ENCODE measurements around the gene SSNA1.

Gene SSNA1

DNA sequence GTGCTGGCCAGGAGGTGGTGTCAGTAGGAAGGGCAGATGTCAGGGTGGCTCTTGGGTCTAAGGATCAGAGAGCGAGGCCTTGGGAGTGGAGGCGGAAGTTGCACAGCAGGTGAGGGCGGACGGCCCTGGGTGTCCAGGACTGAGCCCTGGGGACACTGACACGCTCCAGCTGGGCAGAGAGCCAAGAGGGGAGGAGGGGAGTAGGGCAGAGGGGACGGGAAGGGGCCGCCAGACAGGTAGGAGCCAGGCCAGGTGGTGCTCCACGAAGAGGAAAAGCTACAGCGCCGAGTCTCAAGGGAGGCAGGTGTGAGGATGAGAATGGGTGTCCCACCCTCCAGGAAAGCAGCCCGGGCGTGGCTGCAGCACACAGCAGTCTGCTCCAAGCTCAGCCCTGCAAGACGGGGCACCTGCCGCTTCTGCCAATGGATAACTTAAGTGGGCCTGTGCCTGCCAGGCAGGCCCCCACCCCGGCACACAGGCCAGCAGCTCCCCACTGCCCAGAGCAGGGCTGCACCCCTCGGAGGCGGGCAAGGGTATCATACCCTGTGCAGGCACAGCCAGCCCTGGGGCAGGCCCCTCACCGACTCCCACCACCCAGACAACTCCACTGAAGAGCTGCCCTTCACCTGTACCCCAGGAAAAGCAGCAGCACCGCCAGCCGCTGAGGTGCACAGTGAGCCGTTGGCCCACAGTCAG lies 7.2 kb downstream of the SSNA1 start:
- H3K27ac Mint-ChIP-seq (ENCODE audit: low read depth), result no peak overlapping the region
- no peak for DNase-seq (ENCODE audit: low spot score in 2 of 2)
- no peaks in the 10 kb centered on the region for H3K27me3 Mint-ChIP-seq
- H3K36me3 Mint-ChIP-seq (ENCODE audit: insufficient read depth), result peaks cover 5% of the 10 kb centered on the region
- no peaks in the 10 kb centered on the region for H3K9me3 Mint-ChIP-seq
- H3K4me3 Mint-ChIP-seq, result no peak overlapping the region
- no peak for ATAC-seq (replicated peaks; ENCODE audit: extremely low read depth, poor library complexity, severe bottlenecking)
- no peaks in the 10 kb centered on the region for H3K4me1 Mint-ChIP-seq

- Mint-ChIP-seq H3K27me3 (no peaks in the 10 kb centered on the region), H3K4me3 (peak overlapping the region; percentile 78), H3K27ac (ENCODE audit: low read depth) (no peak overlapping the region), H3K36me3 (ENCODE audit: insufficient read depth) (peaks cover 5% of the 10 kb centered on the region), H3K9me3 (no peaks in the 10 kb centered on the region), H3K4me1 (peaks cover 11% of the 10 kb centered on the region)
- no peak for DNase-seq (ENCODE audit: low spot score in 2 of 2)
- no peak for ATAC-seq (replicated peaks; ENCODE audit: extremely low read depth, poor library complexity, severe bottlenecking)
Measured at GRCh38 chr9:137198051-137198901, 9.8 kb downstream of the SSNA1 start.

DNA sequence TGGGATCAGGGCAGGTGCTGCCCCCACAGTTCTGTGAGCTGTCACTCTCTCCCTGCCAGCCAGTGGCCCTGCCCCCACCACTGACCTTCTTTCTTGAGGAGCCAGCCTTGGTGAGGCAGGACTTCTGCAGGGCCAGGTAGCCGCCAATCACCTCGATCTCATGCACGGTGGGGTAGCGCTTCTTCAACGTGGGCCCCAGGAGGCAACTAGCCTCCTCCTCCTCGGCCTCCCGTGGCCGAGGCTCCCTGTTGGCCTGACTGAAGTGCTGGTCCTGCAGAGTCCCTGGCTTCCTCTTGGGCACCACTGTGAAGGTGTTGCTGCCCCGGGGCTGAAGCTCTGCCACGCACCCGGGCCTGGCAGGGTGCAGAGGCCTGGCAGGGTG lies 10.4 kb downstream of the SSNA1 start:
- peak overlapping the region; percentile 78 for H3K4me3 Mint-ChIP-seq
- ATAC-seq (replicated peaks; ENCODE audit: extremely low read depth, poor library complexity, severe bottlenecking), result no peak
- no peaks in the 10 kb centered on the region for H3K9me3 Mint-ChIP-seq
- H3K27me3 Mint-ChIP-seq, result no peaks in the 10 kb centered on the region
- peaks cover 5% of the 10 kb centered on the region for H3K36me3 Mint-ChIP-seq (ENCODE audit: insufficient read depth)
- DNase-seq (ENCODE audit: low spot score in 2 of 2), result no peak
- peaks cover 11% of the 10 kb centered on the region for H3K4me1 Mint-ChIP-seq
- H3K27ac Mint-ChIP-seq (ENCODE audit: low read depth), result no peak overlapping the region

DNA sequence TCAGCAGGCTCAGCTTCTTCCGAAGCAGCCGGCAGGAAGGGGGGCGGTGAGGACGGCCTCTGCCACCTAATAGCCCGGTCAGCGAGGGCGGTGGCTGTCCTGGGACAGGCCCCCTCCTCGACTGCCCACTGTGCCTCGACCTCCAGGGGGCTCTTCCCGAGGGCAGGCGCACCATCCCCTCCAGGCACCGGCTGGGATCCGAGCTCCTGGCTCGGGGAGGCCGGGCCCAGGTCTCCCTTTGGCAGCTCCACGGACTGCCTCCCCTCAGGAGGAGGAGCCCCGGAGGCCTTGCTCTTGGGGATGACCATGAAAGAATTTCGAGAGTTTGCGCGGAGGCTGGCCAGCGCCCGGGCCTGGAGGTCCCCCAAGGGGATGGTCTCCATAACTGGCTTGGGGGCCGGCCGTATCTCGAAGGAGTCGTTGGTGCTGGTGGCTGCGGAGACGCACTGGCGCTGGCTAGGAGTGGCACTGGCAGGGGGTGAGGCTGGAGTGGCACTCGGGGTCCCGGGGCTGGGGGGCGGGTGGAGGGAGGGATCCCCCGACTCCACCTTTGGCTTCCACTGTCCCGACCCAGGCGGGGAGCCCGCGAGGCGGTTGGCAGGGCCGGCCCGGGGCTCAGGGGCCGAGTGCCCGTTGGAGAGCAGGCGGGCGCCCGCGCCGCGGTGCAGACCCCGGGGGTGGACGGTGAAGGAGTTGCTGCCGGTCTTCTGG lies 11.1 kb downstream of the SSNA1 start:
- H3K4me1 Mint-ChIP-seq, result peaks cover 18% of the 10 kb centered on the region
- peaks cover 5% of the 10 kb centered on the region for H3K36me3 Mint-ChIP-seq (ENCODE audit: insufficient read depth)
- H3K27me3 Mint-ChIP-seq, result no peaks in the 10 kb centered on the region
- H3K4me3 Mint-ChIP-seq, result peak overlapping the region; percentile 78
- no peak overlapping the region for H3K27ac Mint-ChIP-seq (ENCODE audit: low read depth)
- no peaks in the 10 kb centered on the region for H3K9me3 Mint-ChIP-seq
- ATAC-seq (replicated peaks; ENCODE audit: extremely low read depth, poor library complexity, severe bottlenecking) (no peak), DNase-seq (ENCODE audit: low spot score in 2 of 2) (no peak)

- ATAC-seq (replicated peaks; ENCODE audit: extremely low read depth, poor library complexity, severe bottlenecking) (peak; percentile 96), DNase-seq (ENCODE audit: low spot score in 2 of 2) (peak; percentile 92 to 97)
- H3K36me3 Mint-ChIP-seq (ENCODE audit: insufficient read depth), result peaks cover 8% of the 10 kb centered on the region
- peak within 1 kb of the TSS; percentile 81 for H3K27ac Mint-ChIP-seq (ENCODE audit: low read depth)
- peak within 1 kb of the TSS; percentile 82 for H3K4me3 Mint-ChIP-seq
- H3K4me1 Mint-ChIP-seq, result peaks cover 25% of the 10 kb centered on the region
- H3K9me3 Mint-ChIP-seq, result no peaks in the 10 kb centered on the region
- H3K27me3 Mint-ChIP-seq, result no peaks in the 10 kb centered on the region
Measured at GRCh38 chr9:137200311-137201204, 12.1 kb downstream of the SSNA1 start, which contains the start of gene TPRN. TPRN (minus strand) TSS chr9:137200741; CDS start chr9:137200711, 30 bp downstream.

DNA sequence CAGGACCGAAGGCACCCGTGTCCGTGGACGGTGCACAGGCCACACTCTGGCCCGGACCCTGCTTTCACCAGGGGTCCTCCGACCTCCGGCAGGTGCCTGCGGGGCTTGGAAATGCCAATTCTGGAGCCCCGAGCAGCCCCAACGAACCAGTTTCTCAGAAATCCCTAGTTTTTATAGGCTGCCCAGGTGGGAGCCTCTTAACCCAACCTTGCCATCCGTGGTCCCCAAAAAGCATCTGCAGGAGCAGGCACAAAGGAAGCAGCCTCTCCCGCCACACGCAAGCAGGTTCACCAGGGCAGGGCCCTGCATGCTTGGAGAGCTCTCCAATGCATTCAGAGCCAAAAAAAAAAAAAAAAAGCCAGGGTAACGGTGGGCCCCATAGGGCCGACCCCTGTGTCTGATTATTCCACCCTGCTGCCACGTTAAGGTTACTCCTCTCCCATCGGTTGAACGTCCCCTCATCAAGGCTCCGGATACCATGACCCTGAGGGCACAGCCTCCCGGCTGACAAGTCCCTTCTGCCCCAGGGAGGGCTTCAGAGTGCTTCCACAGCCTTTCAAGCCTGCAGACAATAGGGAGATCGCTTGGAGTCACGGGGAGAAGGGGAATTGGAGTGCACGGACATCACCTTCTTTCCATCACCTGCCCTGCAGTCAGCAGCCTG lies 12.9 kb downstream of the SSNA1 start:
- Mint-ChIP-seq H3K4me3 (peak overlapping the region; percentile 82), H3K27me3 (no peaks in the 10 kb centered on the region), H3K36me3 (ENCODE audit: insufficient read depth) (peaks cover 13% of the 10 kb centered on the region), H3K27ac (ENCODE audit: low read depth) (peak overlapping the region; percentile 81), H3K4me1 (peaks cover 33% of the 10 kb centered on the region), H3K9me3 (no peaks in the 10 kb centered on the region)
- no peak for ATAC-seq (replicated peaks; ENCODE audit: extremely low read depth, poor library complexity, severe bottlenecking)
- DNase-seq (ENCODE audit: low spot score in 2 of 2), result no peak

- ATAC-seq (replicated peaks; ENCODE audit: extremely low read depth, poor library complexity, severe bottlenecking) (no peak), DNase-seq (ENCODE audit: low spot score in 2 of 2) (no peak)
- Mint-ChIP-seq H3K27me3 (no peaks in the 10 kb centered on the region), H3K4me1 (peaks cover 48% of the 10 kb centered on the region), H3K27ac (ENCODE audit: low read depth) (no peak overlapping the region), H3K9me3 (no peaks in the 10 kb centered on the region), H3K4me3 (no peak overlapping the region), H3K36me3 (ENCODE audit: insufficient read depth) (peaks cover 20% of the 10 kb centered on the region)
Measured at GRCh38 chr9:137202966-137203365, 14.5 kb downstream of the SSNA1 start.

GRCh38 chr9:137204731-137205125 lies 16.3 kb downstream of the SSNA1 start:
- Mint-ChIP-seq H3K27ac (ENCODE audit: low read depth) (peak overlapping the region; percentile 94), H3K36me3 (ENCODE audit: insufficient read depth) (peaks cover 22% of the 10 kb centered on the region), H3K4me3 (peak overlapping the region; percentile 90), H3K4me1 (peaks cover 48% of the 10 kb centered on the region), H3K9me3 (no peaks in the 10 kb centered on the region), H3K27me3 (no peaks in the 10 kb centered on the region)
- no peak for DNase-seq (ENCODE audit: low spot score in 2 of 2)
- ATAC-seq (replicated peaks; ENCODE audit: extremely low read depth, poor library complexity, severe bottlenecking), result no peak

GRCh38 chr9:137205126-137206069 lies 16.9 kb downstream of the SSNA1 start, which contains the start of the genes NDOR1 and TMEM203:
NDOR1 (plus strand) TSS chr9:137205700; CDS start chr9:137205778, 78 bp downstream.
TMEM203 (minus strand) TSS chr9:137205648; CDS start chr9:137205414, 234 bp downstream.
- H3K27ac Mint-ChIP-seq (ENCODE audit: low read depth), result peak within 1 kb of the TSS; percentile 94
- peak within 1 kb of the TSS; percentile 90 for H3K4me3 Mint-ChIP-seq
- peaks cover 22% of the 10 kb centered on the region for H3K36me3 Mint-ChIP-seq (ENCODE audit: insufficient read depth)
- H3K9me3 Mint-ChIP-seq, result no peaks in the 10 kb centered on the region
- DNase-seq (ENCODE audit: low spot score in 2 of 2), result peak; percentile 87 to 88
- H3K27me3 Mint-ChIP-seq, result no peaks in the 10 kb centered on the region
- H3K4me1 Mint-ChIP-seq, result peaks cover 48% of the 10 kb centered on the region
- peak; percentile 50 for ATAC-seq (replicated peaks; ENCODE audit: extremely low read depth, poor library complexity, severe bottlenecking)

GRCh38 chr9:137206602-137207001 lies 18.1 kb downstream of the SSNA1 start:
- Mint-ChIP-seq H3K4me1 (peaks cover 50% of the 10 kb centered on the region), H3K9me3 (no peaks in the 10 kb centered on the region), H3K27me3 (no peaks in the 10 kb centered on the region), H3K4me3 (peak overlapping the region; percentile 90), H3K27ac (ENCODE audit: low read depth) (peak overlapping the region; percentile 94), H3K36me3 (ENCODE audit: insufficient read depth) (peaks cover 18% of the 10 kb centered on the region)
- no peak for ATAC-seq (replicated peaks; ENCODE audit: extremely low read depth, poor library complexity, severe bottlenecking)
- DNase-seq (ENCODE audit: low spot score in 2 of 2), result no peak

All from central memory CD8-positive, alpha-beta T cell (primary cell).